GM19438 (cell line): ENCODE results near the gene SPDYE11.
"Not testable (repeated sequence)": the region's sequence is repeated elsewhere in the genome, so short reads cannot be mapped to it uniquely, and the experiment has no call there.

Experiments
- ATAC-seq: cut with Tn5 transposase; IDR thresholded peaks from one replicate; pipeline ENCODE4 v1.9.1; 2021; ENCODE audit warnings: low read depth; ENCODE audit not compliant: unreplicated experiment

Gene SPDYE11

GRCh38 chr7:73057811-73058210, at the start of gene SPDYE11:
SPDYE11 (minus strand) TSS chr7:73057911; CDS start chr7:73056111, 1,800 bp downstream.
- not testable (repeated sequence) for ATAC-seq

- not testable (repeated sequence) for ATAC-seq
These were observed 28.2 kb upstream of the SPDYE11 start, which contains the start of gene SPDYE9 for GRCh38 chr7:73085938-73086337. SPDYE9 (minus strand) TSS chr7:73086038; CDS start chr7:73084238, 1,800 bp downstream.

GRCh38 chr7:73029666-73030065, 28.0 kb downstream of the SPDYE11 start, which contains the start of gene SPDYE8:
SPDYE8 (minus strand) TSS chr7:73029766; CDS start chr7:73027966, 1,800 bp downstream.
- not testable (repeated sequence) for ATAC-seq

- not testable (repeated sequence) for ATAC-seq
These were observed 51.2 kb downstream of the SPDYE11 start for GRCh38 chr7:73006491-73006890.

GRCh38 chr7:73005693-73006447, 51.8 kb downstream of the SPDYE11 start:
- ATAC-seq = peak; percentile 76

- peak; percentile 75 for ATAC-seq
These were observed 52.4 kb downstream of the SPDYE11 start for GRCh38 chr7:73005356-73005692.

- not testable (repeated sequence) for ATAC-seq
These were observed 59.7 kb downstream of the SPDYE11 start for GRCh38 chr7:72997887-72998468.
